HG02885 (cell line): ENCODE data around the gene CHRM5.
A peak's percentile ranks its signal among the peaks of the same experiment; 100 is the strongest.

ENCODE experiments used
- ATAC-seq: cut with Tn5 transposase; IDR thresholded peaks from one replicate; pipeline ENCODE4 v1.9.1; 2021; ENCODE audit warnings: mild to moderate bottlenecking; ENCODE audit not compliant: unreplicated experiment, poor library complexity

CHRM5 gene

GRCh38 chr15:34079904-34080303, 111.6 kb downstream of the CHRM5 start:
- no peak for ATAC-seq

GRCh38 chr15:34084086-34084485, 115.8 kb downstream of the CHRM5 start:
- ATAC-seq = no peak

GRCh38 chr15:34085746-34086145, 117.4 kb downstream of the CHRM5 start:
- ATAC-seq = no peak

- no peak for ATAC-seq
Observed at GRCh38 chr15:34099914-34100313, 131.6 kb downstream of the CHRM5 start.

GRCh38 chr15:34101366-34102174, 133.3 kb downstream of the CHRM5 start, which contains the start of the genes EMC7 and PGBD4:
TSS of gene EMC7 (minus strand) at chr15:34101862. CDS start at chr15:34101839, 23 bp downstream.
TSS of gene PGBD4 (plus strand) at chr15:34102083. CDS start at chr15:34102532, 449 bp downstream.
- peak; percentile 99 for ATAC-seq

GRCh38 chr15:34102175-34102925, 134.1 kb downstream of the CHRM5 start:
- no peak for ATAC-seq

GRCh38 chr15:34106423-34106822, 138.1 kb downstream of the CHRM5 start:
- ATAC-seq = no peak

- no peak for ATAC-seq
Observed at GRCh38 chr15:34107315-34107714, 139.0 kb downstream of the CHRM5 start.

- no peak for ATAC-seq
Observed at GRCh38 chr15:34109797-34110663, 141.7 kb downstream of the CHRM5 start.

- ATAC-seq = no peak
Observed at GRCh38 chr15:34111488-34111887, 143.2 kb downstream of the CHRM5 start.

- ATAC-seq = no peak
Observed at GRCh38 chr15:34114215-34114614, 145.9 kb downstream of the CHRM5 start.

GRCh38 chr15:34114739-34115138, 146.4 kb downstream of the CHRM5 start:
- ATAC-seq = no peak

GRCh38 chr15:34116620-34117019, 148.3 kb downstream of the CHRM5 start:
- no peak for ATAC-seq
